GM21825 (cell line): ENCODE measurements around the gene CPA4.

ENCODE experiments used
- ATAC-seq: cut with Tn5 transposase; IDR thresholded peaks from one replicate; pipeline ENCODE4 v1.9.1; 2021; ENCODE audit warnings: mild to moderate bottlenecking, moderate library complexity; ENCODE audit not compliant: unreplicated experiment

The CPA4 gene

DNA sequence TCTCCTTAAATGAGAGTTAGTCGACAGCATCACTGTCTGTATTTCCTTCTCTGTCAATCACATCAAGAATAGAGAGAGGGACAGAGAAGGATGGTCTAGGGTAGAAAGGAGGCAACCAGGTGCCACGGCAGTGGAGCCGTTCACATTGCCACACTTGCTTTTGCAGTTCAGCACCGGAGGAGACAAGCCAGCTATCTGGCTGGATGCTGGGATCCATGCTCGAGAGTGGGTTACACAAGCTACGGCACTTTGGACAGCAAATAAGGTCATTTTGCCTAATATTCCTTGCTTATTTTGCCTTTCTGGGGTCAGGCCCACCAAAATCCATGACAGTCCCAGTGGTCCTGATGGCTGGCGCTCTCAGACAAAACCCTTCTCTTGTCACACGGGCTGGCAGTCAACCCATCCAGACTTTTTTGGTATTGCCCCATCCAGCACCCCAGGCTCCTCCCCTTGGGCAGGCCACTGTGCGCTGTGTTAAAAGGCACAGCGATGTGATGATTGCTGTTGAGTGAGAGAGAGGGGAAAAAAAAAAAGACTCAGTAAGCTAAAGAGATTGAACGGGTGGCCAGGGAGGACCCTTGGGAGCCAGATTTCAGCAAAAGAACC lies 17.9 kb upstream of the CPA4 start:
- no peak for ATAC-seq

DNA sequence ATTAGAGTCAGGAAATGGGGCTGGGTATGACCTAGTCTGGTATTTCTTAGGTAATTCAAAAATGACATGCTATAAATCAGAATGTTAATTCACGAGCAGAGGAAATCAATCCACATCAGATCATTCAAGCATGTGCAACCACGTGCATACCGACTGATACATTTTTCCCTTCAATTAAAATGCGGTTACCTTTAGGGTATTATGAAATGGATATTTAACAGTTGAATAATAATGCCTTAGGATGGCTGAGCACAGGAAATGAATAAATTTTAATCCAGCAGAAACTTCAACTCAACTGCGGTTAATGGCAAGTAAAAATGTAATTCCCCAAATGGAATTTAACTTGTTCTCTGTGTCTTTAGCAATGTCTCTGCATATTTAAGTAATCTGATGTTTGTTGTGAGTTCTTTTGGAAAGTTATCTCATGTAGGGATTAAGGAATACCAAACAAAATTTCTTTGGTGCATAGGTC lies 17.1 kb upstream of the CPA4 start:
- ATAC-seq: no peak

DNA sequence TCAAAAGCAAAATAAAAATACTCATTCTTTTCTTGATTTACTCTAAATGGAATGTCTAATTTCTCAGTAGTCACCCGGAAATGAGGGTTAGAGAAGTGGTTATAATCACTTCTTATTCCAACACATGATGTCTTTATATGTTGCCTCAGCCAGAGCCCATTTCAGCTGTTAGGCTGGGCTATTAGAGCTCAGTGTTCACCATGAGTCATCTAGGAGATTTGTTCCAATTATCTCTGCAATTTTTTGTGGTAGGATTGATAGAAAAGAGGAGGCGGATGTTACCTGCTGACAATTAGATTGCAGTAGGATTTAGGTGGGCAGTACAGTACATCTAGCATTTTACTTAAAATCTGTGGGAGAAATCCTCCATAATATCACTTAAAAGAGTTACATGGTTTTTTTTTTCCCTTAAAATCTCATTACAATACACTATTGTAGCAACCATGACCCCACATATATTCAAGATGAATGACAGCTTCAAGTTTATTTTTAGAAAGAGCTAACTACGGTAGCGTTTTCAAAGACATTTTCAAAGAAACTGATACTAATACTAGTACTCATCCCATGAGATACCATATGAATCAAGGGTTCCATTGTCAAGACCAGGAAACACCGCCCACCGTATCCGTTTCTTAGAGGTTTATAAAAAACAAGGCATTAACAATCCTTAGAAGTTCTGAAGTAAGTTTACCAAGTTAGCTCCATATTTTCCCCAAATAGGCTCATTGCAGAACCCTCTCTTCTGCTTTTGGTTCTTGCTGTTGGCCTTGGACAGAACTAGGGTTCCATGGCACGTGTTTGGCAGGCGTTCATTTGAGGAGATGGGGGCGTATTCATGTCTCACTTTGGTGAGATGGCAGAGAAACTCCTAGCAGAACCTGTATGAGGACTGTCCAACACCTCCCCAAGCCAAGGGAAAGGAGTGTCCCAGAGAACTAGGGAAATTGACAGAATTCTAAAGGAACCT lies 15.9 kb upstream of the CPA4 start:
- no peak for ATAC-seq

DNA sequence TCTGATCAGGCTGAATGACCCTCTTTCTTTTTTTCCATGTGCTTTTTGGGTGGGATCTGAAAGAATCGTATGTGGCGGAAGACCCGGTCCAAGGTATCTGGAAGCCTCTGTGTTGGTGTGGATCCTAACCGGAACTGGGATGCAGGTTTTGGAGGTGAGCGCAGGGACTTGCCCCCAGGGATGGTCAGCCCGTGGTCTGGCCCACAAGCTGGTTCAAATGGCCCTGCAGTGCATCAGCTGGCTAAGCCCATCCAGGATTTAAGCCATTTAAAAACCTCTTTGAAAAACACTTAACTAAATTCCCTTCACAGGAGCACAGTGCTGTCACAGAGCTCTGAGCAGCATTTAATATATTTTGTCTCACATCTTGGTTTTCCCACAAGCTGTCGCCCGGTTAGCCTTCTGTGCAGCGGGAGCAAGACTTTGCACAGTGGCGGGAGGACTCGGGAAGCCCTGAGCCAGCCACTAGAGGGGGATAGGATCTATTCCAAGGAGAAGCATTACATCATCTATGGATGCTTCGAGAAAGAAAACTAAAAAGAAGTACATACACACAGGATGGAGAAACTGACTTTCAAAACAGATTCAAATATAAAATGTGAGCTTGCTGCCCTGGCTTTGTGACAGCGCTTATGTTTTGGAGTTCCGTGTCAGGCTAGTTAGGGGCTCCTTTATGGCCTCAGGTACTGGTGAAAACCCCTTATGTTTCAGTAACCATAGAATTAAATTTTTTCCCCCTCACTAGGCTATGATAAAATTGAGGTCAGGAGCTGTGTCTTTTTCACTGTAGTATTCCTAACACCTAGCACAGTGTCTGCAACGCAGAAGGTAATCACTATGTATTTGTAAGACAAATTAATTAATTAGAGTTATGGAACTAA lies 15.0 kb upstream of the CPA4 start:
- no peak for ATAC-seq

DNA sequence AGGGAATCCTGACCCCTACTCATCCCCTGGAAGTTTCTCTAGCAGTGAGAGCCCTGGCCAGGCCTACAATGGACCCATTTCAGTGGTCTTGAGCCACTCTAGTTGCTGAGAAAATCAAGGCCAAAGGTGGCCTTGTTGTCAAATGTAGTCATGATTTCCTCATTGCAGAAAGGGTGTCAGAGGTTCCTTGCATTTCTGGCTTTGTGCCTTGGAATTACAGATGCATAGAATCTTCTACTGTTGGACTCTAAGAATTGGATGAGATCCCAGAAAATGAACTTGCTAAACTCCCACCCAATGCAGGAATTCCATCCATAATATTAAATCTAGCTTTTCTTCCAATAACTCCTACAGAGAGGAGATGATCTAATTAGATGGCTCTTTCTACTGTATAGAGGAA lies 14.1 kb upstream of the CPA4 start:
- ATAC-seq: no peak

DNA sequence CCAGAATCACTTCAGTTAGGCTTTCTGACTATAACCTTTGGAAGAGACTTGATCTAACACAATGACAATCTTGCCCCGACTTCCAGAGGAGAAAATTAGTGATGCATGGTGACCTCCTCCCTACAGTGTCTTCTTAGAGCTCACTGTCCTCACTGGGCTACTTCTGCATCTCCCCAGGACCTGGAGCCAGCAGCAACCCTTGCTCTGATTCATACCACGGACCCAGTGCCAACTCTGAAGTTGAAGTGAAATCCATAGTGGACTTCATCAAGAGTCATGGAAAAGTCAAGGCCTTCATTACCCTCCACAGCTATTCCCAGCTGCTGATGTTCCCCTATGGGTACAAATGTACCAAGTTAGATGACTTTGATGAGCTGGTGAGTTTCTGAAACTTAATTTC lies 13.7 kb upstream of the CPA4 start:
- no peak for ATAC-seq

DNA sequence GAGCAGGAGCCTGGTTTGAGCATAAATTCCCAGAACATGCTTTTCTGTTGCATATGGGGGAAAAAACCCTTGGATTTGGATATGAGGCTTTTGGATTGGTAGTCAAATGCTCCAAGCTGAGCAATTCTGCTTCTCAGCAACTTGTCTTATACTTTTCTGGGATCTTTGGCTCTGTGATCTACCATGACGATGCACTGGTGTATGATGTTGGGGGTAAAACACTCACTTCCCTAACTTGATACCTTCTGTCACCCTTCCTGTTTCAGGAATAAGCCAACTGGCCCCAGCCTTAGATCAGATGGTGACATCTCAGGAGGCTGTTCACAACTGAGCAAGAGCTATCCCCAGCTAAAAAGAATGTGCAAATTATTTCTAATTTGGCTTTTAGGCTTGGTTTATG lies 13.1 kb upstream of the CPA4 start:
- no peak for ATAC-seq

DNA sequence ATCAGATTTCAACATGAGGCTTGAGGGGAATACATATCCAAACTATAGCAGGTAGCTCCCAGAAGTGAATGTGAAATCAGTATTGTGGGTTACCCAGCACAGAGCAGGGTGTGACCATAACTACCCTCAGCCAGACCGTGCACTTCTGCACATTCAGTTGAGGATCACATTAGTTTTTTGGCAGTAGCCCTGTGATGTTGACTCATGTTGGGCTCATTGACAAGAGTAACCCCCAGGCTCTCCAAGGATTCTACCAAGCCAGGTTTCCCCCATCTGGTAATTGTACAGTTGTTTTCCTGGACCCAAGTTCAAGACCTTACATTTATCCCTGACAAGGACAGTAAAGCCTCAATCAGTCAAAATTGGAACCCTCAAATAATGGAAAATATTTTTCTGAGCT lies 11.7 kb upstream of the CPA4 start:
- ATAC-seq: no peak

DNA sequence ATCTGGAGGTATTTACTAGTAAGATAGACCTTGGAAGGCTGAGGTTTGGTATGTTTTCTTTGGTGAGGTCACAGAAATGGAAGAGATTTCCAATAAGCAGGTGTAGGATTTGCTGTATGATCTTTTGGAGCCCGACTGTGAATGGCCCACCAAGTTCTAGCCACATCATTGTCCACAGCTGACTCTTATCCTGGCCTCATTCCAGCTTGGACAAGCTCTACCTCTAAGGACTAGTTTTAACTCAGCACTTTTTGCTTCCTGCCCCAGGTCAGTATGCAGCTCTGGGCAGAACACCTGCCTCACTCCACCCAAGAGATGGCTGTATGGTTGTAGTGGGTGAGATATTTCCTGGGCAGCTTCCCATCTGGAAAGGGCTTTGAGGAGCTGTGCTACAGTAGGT lies 6.1 kb upstream of the CPA4 start:
- no peak for ATAC-seq

DNA sequence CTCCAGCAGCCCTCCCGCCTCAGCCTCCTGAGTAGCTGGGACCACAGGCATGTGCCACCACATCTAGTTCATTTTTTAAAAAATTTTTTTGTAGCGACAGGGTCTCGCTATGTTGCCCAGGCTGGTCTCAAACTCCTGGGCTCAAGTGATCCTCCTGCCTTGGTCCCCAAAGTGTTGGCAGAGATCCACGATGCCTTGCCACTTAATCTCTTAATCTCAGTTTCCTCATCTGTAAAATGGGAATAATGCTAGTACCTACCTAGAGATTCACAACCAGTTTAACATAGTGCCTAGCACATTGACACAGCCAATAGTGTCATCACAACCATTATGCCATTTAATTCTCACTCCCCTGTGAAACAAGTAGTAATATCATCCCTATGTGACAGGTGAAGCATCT lies 4.8 kb upstream of the CPA4 start:
- ATAC-seq: no peak

DNA sequence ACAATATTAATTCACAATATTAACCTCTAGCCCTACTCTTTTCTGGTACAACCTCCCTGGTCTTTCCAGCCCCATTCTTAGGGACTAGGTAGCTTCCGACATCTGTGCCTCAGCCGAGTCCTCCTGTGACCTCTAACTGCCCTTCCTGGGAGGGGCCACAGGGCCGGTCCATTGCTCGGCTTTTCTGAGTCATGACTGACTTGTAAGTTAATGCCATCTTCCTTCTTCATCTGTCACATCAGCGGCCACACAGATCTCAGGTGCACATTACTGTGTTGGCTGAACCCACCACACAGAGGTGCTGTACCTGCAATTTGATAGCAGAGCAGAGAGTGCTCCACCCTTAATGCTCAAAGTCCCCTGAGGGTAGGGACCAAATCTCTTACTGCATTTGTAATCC lies 4.1 kb upstream of the CPA4 start:
- no peak for ATAC-seq

DNA sequence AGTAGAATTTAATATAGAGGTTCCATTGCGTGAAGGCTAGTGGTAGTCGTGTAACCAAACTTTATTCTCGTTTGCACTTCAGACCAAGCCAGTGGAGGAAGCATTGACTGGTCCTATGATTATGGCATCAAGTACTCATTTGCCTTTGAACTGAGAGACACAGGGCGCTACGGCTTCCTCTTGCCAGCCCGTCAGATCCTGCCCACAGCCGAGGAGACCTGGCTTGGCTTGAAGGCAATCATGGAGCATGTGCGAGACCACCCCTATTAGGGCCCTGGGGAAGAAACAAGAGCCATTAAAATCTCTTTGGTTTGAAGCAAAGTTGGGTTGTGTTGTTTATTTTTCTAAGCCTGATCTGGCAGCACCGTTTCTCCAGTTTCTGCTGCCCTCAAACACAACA lies 3.5 kb upstream of the CPA4 start:
- ATAC-seq: no peak

DNA sequence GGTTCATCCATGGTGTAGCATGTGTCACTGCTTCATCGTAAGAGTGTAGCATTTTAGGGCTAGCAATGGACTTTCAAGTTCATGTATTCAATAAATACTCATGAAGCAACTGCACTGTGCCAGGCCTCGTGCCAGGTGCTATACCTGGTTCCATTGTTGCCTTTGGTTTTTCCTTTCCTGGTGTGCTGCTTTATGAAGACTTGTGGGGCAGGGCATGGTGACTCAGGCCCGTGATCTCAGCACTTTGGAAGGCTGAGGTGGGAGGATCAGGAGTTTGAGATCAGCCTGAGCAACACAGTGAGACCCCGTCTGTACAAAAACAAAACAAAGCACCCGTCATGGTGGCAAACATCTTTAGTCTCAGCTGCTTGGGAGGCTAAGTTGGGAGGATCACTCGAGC lies 2.2 kb upstream of the CPA4 start:
- ATAC-seq: no peak

DNA sequence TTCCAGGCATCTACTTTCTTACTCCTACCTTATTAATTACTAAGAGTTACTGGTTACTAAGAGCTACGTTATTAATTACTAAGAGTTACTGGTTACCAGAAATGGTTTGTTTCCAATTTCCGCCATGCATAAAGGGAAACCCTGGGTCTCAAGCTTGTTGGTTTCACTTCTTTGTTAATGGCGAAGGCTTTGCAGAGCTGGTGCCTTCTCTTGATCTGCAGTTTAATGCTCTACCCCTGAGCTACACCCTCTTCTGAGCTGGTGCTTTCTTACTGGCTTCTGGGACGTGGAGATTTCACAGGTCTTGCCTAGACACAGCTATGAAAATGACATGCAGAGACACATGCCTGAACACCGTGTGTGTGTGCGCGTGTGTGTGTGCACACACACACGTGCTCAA lies 560 bp downstream of the CPA4 start:
- ATAC-seq: peak; percentile 77

DNA sequence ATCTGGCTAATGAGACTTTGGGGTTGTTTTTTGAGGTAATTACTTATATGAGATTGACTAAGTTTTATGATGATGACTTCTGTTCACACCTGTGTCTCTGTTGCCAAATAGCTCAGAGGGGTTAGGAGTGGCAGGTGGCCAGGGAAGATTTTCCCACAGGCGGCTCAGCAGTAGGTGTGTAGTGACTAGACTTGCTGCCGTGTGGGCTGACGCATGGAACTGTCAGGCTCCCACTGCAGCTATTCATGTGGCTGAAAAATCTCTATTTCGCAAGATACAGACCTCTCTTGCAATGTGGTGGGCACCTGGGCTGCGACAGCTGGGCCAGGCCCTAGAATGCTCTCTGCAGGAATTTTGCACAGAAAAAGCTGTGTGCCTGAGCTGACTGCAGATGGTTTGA lies 1.4 kb downstream of the CPA4 start:
- no peak for ATAC-seq

DNA sequence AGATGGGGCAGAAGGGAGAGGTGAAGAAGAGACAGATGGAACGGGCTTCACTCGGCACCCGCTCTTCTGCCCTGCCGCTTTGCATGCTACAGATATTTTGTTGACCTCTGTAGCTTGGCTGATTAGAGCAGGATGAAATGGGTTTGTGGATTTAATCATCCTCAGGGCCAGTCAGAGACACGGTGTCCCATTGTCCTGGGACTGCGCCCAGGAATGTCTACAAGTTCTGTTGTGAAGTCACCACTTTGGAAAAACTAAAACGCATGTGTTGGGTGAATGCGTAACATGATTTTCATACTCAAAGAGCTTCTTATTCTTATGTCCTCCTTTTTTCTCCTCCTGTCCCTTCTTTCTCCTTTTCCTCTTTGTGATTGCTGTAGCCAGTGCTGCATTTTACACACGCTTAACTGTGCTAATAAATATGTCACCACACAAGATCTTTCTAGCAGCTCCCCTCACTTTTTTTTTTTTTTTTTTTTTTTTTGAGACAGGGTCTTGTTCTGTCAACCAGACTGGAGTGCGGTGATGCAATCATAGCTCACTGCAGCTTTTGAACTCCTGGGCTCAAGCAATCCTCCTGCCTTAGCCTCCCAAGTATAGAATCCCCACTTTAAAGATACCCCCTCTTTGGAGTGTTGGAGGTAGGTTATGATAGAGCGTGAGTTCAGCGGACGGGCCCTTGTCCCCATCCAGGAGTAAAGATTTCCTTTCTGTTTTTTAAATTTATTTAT lies 3.4 kb downstream of the CPA4 start:
- no peak for ATAC-seq

DNA sequence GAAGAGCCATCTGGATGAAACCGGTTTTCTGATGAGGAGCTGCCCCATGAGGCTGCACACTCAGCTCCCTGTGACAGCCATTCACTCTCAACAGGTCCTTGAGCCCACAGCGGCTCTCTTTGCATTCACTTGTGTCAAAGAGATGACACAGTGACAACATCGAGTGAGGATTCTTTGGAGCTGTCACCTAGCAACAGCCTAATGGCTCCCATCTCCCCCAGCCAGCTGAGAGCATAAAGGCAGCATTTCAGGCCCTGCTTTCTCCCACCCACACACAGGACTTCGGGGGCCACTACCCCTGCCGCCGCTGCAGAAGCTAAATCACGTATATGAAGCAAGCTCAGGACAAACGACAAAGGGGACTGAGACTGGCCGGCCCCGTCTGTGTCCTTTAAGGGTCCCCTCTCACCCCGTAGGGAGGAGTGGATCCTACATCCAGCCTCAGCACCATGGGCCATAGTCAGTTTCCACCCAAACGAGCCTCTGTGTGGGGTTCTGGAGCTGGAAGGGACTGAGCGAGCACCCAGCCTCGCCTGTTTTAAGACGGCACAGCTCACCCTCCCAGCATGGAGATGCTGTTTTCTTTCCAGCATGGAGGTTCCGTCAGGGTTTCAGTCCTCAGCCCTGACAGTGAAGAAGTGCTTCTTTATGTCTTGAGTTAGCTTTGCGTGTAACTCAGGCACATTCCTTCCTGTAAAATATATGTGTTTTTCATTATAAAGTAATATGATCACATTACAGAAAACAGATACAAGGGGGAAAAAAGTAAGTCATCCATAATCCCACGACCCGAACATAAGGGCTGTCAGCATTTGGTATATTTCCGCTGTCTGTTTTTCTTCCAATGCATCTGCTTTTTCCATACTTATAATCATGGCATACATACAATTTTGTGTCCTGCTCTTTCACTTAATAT lies 4.9 kb downstream of the CPA4 start:
- ATAC-seq: no peak

DNA sequence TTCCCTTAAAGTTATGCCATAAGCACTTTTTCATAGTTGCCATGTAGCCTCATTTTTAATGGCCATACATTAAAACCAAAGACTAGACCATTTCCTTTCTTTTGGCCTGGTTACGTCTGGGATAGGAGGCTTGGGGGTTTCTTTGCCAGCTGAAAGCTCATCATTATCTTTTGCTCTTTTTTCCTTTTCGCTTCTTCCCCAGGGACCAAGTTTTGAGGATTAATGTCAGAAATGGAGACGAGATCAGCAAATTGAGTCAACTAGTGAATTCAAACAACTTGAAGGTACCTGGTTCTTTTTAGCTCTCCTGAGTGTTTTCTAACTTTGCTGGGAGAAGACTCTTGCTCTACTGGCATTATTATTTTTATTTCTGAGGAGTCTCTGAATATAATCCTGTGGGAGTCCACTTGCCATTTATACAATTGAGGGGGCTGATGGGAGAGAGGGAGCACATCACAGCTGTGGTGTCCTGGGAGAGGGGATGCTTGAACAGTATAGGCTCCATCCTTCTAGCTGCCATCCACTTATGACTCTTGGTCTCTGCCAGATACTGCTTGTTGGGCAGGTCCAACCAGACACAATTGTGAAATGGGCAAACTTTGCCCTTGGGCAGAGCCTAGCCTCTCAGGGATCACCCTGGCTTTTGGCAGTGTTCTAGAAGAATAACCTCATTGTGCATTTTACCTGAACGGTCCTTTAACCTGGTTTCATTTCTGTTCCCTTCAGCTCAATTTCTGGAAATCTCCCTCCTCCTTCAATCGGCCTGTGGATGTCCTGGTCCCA lies 5.8 kb downstream of the CPA4 start:
- no peak for ATAC-seq

DNA sequence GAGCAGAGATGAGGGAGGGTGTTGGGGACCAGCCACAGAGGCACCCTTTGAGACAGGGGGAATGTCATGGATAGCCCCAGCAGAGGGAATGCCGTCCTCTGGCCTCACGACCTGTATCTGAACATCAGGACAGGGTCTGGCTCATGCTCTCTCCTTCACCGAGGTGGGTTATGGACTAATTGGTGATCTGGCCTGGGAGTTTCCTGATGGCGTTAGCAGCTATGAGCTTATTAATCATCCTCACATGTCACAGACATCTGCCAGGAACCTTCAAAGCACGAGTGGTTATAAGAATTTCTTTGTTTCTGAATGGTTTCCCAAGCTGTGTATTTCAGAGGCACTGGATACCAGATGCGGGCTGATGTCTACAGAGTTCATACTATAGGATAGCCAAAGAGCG lies 6.9 kb downstream of the CPA4 start:
- no peak for ATAC-seq
